ENCODE data around the gene TSPO. TPM values are rescaled to one million over a fixed set of nuclear protein-coding genes. Genes with fewer than 3 reads are reported as not detected.
A peak's percentile ranks its signal among the peaks of the same experiment; 100 is the strongest.

The TSPO gene
- total RNA-seq, 1 donor from 2014 or later = 128 TPM

GRCh38 chr22:43110444-43110926 lies 40.9 kb upstream of the TSPO start, which contains the start of gene BIK:
BIK (plus strand) TSS chr22:43110750; CDS start chr22:43124023, 13,273 bp downstream.
- peak; percentile 39 for DNase-seq
- Histone ChIP-seq H3K27me3 (ENCODE audit: low read depth) (peaks cover 56% of the 10 kb centered on the region), H3K9me3 (replicated peaks) (no peaks in the 10 kb centered on the region), H3K36me3 (no peaks in the 10 kb centered on the region), H3K4me3 (peak within 1 kb of the TSS; percentile 69), H3K27ac (replicated peaks) (no peak within 1 kb of the TSS), H3K4me1 (peaks cover 19% of the 10 kb centered on the region)
- intact Hi-C loops (cut with micrococcal nuclease) = no loop called here
- peak; percentile 41 for TF ChIP-seq CTCF (IDR thresholded peaks at IDR 0.05; ENCODE audit: borderline replicate concordance)

- H3K27ac ChIP-seq (replicated peaks) = no peak overlapping the region
- TF ChIP-seq CTCF (IDR thresholded peaks at IDR 0.05; ENCODE audit: borderline replicate concordance) = no peak
Measured at GRCh38 chr22:43110927-43111623, 40.3 kb upstream of the TSPO start.

GRCh38 chr22:43113526-43114251 lies 37.7 kb upstream of the TSPO start:
- Histone ChIP-seq H3K36me3 (no peaks in the 10 kb centered on the region), H3K4me3 (no peak overlapping the region), H3K27ac (replicated peaks) (no peak overlapping the region), H3K27me3 (ENCODE audit: low read depth) (peaks cover 56% of the 10 kb centered on the region), H3K9me3 (replicated peaks) (no peaks in the 10 kb centered on the region), H3K4me1 (peaks cover 19% of the 10 kb centered on the region)
- TF ChIP-seq CTCF (IDR thresholded peaks at IDR 0.05; ENCODE audit: borderline replicate concordance) = no peak
- intact Hi-C loops (cut with micrococcal nuclease) = no loop called here
- no peak for DNase-seq

More at GRCh38 chr22:43110927-43111623, 40.3 kb upstream of the TSPO start:
- intact Hi-C loops (cut with micrococcal nuclease) = no loop called here
- peaks cover 19% of the 10 kb centered on the region for H3K4me1 ChIP-seq
- peaks cover 56% of the 10 kb centered on the region for H3K27me3 ChIP-seq (ENCODE audit: low read depth)
- no peaks in the 10 kb centered on the region for H3K9me3 ChIP-seq (replicated peaks)
- H3K36me3 ChIP-seq = no peaks in the 10 kb centered on the region
- no peak for DNase-seq
- peak overlapping the region; percentile 69 for H3K4me3 ChIP-seq

GRCh38 chr22:43114958-43115357 lies 36.4 kb upstream of the TSPO start:
- H3K9me3 ChIP-seq (replicated peaks) = no peaks in the 10 kb centered on the region
- peaks cover 18% of the 10 kb centered on the region for H3K4me1 ChIP-seq
- H3K36me3 ChIP-seq = no peaks in the 10 kb centered on the region
- no peak overlapping the region for H3K27ac ChIP-seq (replicated peaks)
- intact Hi-C loops (cut with micrococcal nuclease) = no loop called here
- no peak for DNase-seq
- TF ChIP-seq CTCF (IDR thresholded peaks at IDR 0.05; ENCODE audit: borderline replicate concordance) = no peak
- H3K4me3 ChIP-seq = no peak overlapping the region
- peaks cover 49% of the 10 kb centered on the region for H3K27me3 ChIP-seq (ENCODE audit: low read depth)

GRCh38 chr22:43116932-43117331 lies 34.4 kb upstream of the TSPO start:
- no peak for DNase-seq
- Histone ChIP-seq H3K9me3 (replicated peaks) (no peaks in the 10 kb centered on the region), H3K27me3 (ENCODE audit: low read depth) (peaks cover 31% of the 10 kb centered on the region), H3K36me3 (no peaks in the 10 kb centered on the region), H3K4me1 (no peaks in the 10 kb centered on the region), H3K27ac (replicated peaks) (no peak overlapping the region), H3K4me3 (no peak overlapping the region)
- intact Hi-C loops (cut with micrococcal nuclease) = no loop called here
- TF ChIP-seq CTCF (IDR thresholded peaks at IDR 0.05; ENCODE audit: borderline replicate concordance) = no peak
